Measurements from ENCODE around the gene MEPCE.

- TF ChIP-seq CTCF (IDR thresholded peaks at IDR 0.05) = no peak
- no peak for TF ChIP-seq POLR2A (IDR thresholded peaks at IDR 0.05)
Observed at GRCh38 chr7:100397315-100398081, 32.1 kb upstream of the MEPCE start.
